Measurements from ENCODE around the gene CD101.

The CD101 gene

DNA sequence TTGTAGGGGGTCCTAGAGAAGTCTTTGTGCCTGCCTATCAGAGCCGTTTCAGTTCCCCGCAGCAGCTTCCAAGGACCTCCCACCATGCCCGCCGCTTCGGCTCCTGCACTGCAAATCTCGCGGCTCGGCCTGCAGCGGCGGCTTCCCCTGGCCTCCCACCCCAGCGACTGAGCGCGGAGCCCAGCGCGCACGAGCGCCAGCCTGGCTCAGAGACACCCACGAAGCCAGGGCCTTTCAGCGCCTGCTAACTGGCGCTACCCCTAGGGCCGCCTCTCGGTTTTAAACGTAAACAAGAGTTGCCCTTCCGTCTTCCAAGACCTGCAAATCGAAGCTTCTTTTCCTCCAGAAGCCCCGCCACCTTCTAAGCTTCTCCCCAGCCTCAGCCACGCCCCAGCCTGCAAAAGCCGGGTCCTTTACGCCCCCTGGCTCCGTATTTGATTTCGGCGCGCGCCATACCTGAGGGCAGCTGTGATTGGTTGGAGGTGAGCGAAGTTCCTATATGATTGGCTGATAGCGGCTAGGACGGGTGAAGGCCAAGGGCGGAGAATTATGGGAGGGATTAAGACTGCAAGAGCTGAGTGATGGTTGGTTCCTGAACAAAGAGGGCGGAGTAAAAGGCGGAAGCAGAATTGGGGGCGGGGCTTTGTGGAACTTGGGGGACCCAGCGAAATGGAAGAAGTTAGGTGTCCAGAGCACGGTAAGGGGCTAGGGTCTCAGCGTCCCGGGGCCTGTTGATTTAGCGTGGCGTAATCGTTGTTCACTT lies 58.3 kb downstream of the CD101 start, which contains the start of gene TTF2:
Gene TTF2, plus strand, starts transcription at position 649 of the 763 bp plus-strand sequence. Its CDS starts 21 bp downstream, at position 670.
- Histone ChIP-seq H3K9me3 (replicated peaks in 1 of 11) (no peaks in the 10 kb centered on the region), H3K4me3 (peak within 1 kb of the TSS; percentile 68 to 88 (median 82)), H3K9ac (peak within 1 kb of the TSS; percentile 79 to 91 (median 86)), H3K4me1 (peaks cover 32 to 57% (median 39%) of the 10 kb centered on the region in 10 experiments), H4K20me1 (no peaks in the 10 kb centered on the region), H3K36me3 (peaks cover 0 to 31% (median 28%) of the 10 kb centered on the region in 11 experiments; a peak in 19 of 22 replicates), H3K27me3 (no peaks in the 10 kb centered on the region), H3K4me2 (peak within 1 kb of the TSS; percentile 81 to 100 (median 94)), H3K27ac (peak within 1 kb of the TSS; percentile 39 to 90 (median 86); a peak in 21 of 22 replicates)
- TF ChIP-seq Cebpa-rat (IDR thresholded peaks at IDR 0.05): no peak

DNA sequence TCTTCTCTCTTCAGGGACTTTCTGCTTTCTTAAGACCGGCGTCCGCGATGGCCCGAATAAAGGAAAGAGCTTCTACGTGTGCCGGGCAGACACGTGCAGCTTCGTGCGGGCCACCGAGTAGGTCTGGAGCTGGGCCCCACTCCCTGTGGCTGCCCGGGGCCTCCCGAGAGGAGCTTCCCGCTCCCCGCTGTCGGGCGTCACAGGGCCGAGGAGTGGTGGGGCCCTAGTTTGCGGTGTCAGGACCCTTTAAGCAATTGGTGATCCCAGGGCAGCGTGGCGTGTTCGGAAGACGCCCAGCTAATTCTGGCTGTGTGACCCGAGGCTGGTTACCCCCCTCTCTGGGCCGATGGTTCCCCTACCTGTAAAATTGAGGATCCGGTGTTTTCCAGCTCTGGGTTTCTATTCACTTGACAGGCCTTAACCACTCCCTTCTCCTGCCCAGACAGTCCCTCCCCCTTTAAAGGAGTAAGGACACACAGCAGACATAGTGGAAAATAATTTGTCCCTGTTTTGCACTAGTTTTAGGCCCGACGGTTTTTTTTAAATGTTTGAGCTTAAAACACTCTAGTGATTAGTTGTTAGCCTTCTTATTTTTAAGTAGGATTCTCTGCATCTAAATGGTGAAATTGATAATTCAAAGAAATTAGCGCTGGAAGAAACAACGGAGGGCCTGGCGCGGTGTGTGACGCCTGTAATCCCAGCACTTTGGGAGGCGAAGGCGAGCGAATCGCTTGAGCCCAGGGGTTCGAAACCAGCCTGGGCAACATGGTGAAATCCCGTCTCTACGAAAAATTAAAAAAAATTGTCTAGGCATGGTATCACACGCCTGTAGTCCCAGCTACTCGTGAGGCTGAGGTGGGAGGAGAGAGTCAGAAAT lies 59.1 kb downstream of the CD101 start:
- Histone ChIP-seq H3K4me2 (peak overlapping the region; percentile 81 to 94 (median 91)), H3K4me3 (peak overlapping the region; percentile 68 to 88 (median 82)), H3K4me1 (peaks cover 32 to 55% (median 39%) of the 10 kb centered on the region in 10 experiments), H3K27me3 (no peaks in the 10 kb centered on the region), H3K36me3 (peaks cover 0 to 40% (median 35%) of the 10 kb centered on the region in 11 experiments; a peak in 21 of 22 replicates), H3K27ac (peak overlapping the region; percentile 39 to 90 (median 86); a peak in 21 of 22 replicates), H3K9ac (peak overlapping the region; percentile 79 to 91 (median 86)), H3K9me3 (replicated peaks in 1 of 11) (no peaks in the 10 kb centered on the region), H4K20me1 (peaks cover 0 to 4% (median 0%) of the 10 kb centered on the region in 11 experiments; a peak in 1 of 22 replicates)
- TF ChIP-seq Cebpa-rat (IDR thresholded peaks at IDR 0.05): no peak

DNA sequence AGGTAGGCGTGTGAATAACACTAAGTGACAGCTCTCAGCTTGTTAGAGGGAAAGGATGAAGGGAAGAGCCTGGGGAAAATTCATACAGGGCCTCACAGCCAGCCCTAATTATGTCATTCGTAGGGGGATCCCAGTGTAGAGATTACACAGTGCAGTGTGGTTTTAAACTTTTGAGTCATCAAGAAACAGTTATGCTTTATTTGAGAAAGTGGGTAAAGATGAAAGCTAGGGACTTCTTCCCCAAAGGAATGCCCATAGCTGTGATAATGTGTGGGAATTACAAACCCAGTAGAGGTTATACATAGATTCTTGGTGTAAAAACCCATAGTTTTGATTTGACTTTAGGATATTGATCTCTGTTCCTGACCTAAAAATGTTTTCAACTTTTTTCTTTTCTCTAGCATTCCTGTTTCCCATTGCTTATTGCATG lies 60.4 kb downstream of the CD101 start:
- Histone ChIP-seq H4K20me1 (peaks cover 0 to 4% (median 0%) of the 10 kb centered on the region in 11 experiments; a peak in 2 of 22 replicates), H3K4me2 (peak overlapping the region; percentile 0 to 94 (median 88); a peak in 18 of 22 replicates), H3K27me3 (no peaks in the 10 kb centered on the region), H3K9me3 (replicated peaks in 1 of 11) (no peaks in the 10 kb centered on the region), H3K27ac (no peak overlapping the region), H3K9ac (no peak overlapping the region; a peak in 2 of 22 replicates), H3K4me3 (no peak overlapping the region), H3K4me1 (peaks cover 32 to 46% (median 38%) of the 10 kb centered on the region in 10 experiments), H3K36me3 (peaks cover 10 to 52% (median 48%) of the 10 kb centered on the region in 11 experiments)
- TF ChIP-seq Cebpa-rat (IDR thresholded peaks at IDR 0.05): no peak

DNA sequence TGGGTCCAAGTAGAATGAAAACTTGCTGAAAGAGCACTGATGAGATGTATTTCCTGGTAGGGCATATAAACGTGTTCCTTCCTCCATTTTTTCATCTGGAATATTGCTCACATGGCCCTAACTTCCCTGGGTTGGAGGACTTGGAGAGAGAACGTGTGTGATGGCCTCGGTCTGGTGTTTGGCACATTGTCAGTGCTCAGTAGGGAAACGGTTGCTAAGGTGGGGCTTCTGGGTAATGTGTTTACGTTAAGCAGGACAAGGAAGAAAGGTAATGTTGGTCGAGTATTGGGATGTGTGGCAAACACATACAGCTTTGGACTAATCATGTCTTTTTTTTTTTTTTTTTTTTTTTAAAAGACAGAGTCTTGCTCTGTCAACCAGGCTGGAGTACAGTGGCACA lies 64.8 kb downstream of the CD101 start:
- Histone ChIP-seq H3K4me3 (no peak overlapping the region), H3K36me3 (peaks cover 11 to 94% (median 80%) of the 10 kb centered on the region in 11 experiments), H3K9ac (no peak overlapping the region), H4K20me1 (peaks cover 0 to 20% (median 0%) of the 10 kb centered on the region in 11 experiments; a peak in 6 of 22 replicates), H3K27ac (no peak overlapping the region), H3K4me2 (no peak overlapping the region), H3K27me3 (no peaks in the 10 kb centered on the region), H3K4me1 (peaks cover 11 to 24% (median 17%) of the 10 kb centered on the region in 10 experiments), H3K9me3 (replicated peaks in 1 of 11) (no peaks in the 10 kb centered on the region)
- no peak for TF ChIP-seq Cebpa-rat (IDR thresholded peaks at IDR 0.05)

DNA sequence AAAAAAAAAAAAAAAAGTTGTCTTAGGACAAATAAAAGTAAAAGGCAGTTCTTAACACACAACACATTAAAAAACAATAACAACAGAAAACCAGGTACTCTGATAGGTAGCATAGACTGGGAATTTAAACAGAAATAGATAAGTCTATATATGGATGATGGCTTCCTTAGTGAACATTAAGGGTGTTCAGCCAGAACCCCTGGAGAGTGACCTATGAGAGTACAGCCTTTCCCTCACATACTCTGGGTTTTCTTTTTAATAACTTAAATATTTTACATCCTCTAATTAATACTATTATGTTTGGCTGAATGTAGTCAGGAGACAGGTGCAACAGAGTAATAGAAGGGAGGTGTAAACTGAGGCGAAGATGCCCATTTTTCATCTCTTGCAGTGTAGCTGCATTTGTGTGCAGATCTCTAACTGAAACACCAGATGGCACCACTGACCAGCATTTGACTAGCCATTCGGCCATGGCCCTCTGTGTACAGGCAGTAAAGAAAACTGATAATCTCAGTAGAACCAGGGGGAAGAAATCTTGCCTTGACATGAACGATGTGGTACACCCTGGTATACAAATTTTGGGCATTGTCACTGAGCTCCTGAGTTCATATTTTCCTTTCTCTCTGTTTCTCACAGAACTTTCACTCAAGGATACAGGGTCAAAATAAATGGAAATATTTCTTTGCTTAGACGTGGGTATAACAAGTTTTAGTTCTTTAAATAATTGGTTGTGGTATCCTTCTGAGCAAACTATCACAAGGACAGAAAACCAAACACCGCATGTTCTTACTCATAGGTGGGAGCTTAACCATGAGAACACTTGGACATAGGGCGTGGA lies 66.2 kb downstream of the CD101 start:
- no peak overlapping the region for H3K9ac ChIP-seq
- no peak overlapping the region for H3K4me2 ChIP-seq
- peaks cover 0 to 10% (median 3%) of the 10 kb centered on the region in 10 experiments; a peak in 10 of 20 replicates for H3K4me1 ChIP-seq
- H3K36me3 ChIP-seq: peaks cover 11 to 100% (median 84%) of the 10 kb centered on the region in 11 experiments
- no peak for TF ChIP-seq Cebpa-rat (IDR thresholded peaks at IDR 0.05)
- H3K4me3 ChIP-seq: no peak overlapping the region
- no peak overlapping the region for H3K27ac ChIP-seq
- H3K27me3 ChIP-seq: no peaks in the 10 kb centered on the region
- H3K9me3 ChIP-seq (replicated peaks in 1 of 11): no peaks in the 10 kb centered on the region
- peaks cover 0 to 24% (median 3%) of the 10 kb centered on the region in 11 experiments; a peak in 6 of 22 replicates for H4K20me1 ChIP-seq

DNA sequence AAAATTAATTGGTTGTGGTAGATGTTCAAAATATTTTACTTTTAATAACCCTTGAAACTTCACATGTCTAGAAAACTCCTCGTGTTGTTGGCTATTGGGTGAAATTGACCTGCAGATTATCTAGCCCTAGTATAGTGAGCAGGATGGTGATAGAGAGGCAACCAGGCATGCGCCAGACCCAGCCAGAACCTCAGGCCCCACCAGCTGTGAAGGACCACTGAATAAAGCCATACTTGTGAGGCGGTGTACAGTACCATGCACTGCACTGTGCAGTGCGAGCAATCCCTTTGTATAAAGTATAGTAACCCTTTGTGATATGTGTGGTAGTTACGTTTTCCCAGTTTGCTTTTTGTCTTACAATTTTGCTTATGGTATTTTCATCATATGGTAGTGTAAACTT lies 67.0 kb downstream of the CD101 start:
- Histone ChIP-seq H3K27me3 (no peaks in the 10 kb centered on the region), H3K27ac (no peak overlapping the region), H3K4me1 (peaks cover 0 to 7% (median 0%) of the 10 kb centered on the region in 10 experiments; a peak in 3 of 20 replicates), H3K4me3 (no peak overlapping the region), H3K4me2 (no peak overlapping the region), H3K9me3 (replicated peaks in 1 of 11) (no peaks in the 10 kb centered on the region), H3K9ac (no peak overlapping the region), H3K36me3 (peaks cover 17 to 100% (median 84%) of the 10 kb centered on the region in 11 experiments), H4K20me1 (peaks cover 0 to 24% (median 3%) of the 10 kb centered on the region in 11 experiments; a peak in 6 of 22 replicates)
- no peak for TF ChIP-seq Cebpa-rat (IDR thresholded peaks at IDR 0.05)

DNA sequence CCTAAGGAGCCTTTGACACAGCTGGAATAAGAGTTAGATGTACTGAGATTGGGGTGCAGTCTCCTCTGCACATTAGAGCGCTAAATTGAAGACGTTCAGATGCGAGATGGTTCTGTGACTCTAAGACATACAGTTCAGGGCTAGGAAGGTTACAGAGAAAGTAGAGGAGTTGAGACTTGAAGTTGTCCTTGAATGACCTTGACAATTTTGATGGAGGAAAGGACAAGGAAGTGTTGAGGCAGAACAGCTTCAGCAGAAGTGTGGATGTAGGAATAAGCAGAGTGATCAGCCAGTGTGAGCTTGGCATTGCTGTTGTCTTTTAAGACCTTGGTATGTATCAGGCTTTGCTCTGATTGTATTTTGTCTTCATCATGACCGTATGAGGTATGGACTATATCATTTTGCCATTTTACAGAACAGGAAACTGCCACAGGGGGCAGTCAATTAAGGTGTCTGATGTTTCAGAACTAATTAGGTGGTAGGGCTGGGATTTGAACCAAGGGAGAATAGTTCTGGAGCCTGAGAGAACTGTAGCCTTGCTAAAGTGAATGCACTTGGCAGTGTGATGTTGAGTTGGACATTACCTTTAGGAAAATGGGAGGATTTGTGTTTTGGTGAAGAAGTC lies 67.8 kb downstream of the CD101 start:
- H3K27ac ChIP-seq: peak overlapping the region in 5 of 11 experiments; percentile 17 to 38 (median 23); a peak in 6 of 22 replicates
- no peaks in the 10 kb centered on the region for H3K9me3 ChIP-seq (replicated peaks in 1 of 11)
- H3K4me2 ChIP-seq: no peak overlapping the region
- peaks cover 25 to 100% (median 85%) of the 10 kb centered on the region in 11 experiments for H3K36me3 ChIP-seq
- no peaks in the 10 kb centered on the region for H3K27me3 ChIP-seq
- H3K4me3 ChIP-seq: no peak overlapping the region
- no peak for TF ChIP-seq Cebpa-rat (IDR thresholded peaks at IDR 0.05)
- H4K20me1 ChIP-seq: peaks cover 0 to 24% (median 3%) of the 10 kb centered on the region in 11 experiments; a peak in 6 of 22 replicates
- peaks cover 0 to 7% (median 0%) of the 10 kb centered on the region in 10 experiments; a peak in 2 of 20 replicates for H3K4me1 ChIP-seq
- H3K9ac ChIP-seq: no peak overlapping the region

All from BLaER1 treated with 17β-estradiol and CSF1 and Interleukin-3, amounts not matched to agents 10 nM and 100 nM (cell line).